GOT3 (cell line): ENCODE measurements around the gene ATF6.

ENCODE experiments used
- DNase-seq: peaks from one replicate; lab custom pipeline; 2025; ENCODE audit warnings: mixed read lengths; lab: John Stamatoyannopoulos, UW

The ATF6 gene

GRCh38 chr1:161936786-161937185, 170.7 kb downstream of the ATF6 start:
- no peak for DNase-seq

- no peak for DNase-seq
Observed at GRCh38 chr1:161940866-161941591, 174.9 kb downstream of the ATF6 start.

- DNase-seq, result no peak
Observed at GRCh38 chr1:161941726-161942436, 175.8 kb downstream of the ATF6 start.

- DNase-seq, result no peak
Observed at GRCh38 chr1:161943737-161944136, 177.6 kb downstream of the ATF6 start.

- DNase-seq, result no peak
Observed at GRCh38 chr1:161944381-161944780, 178.3 kb downstream of the ATF6 start.

GRCh38 chr1:161945306-161946060, 179.4 kb downstream of the ATF6 start:
- no peak for DNase-seq

- no peak for DNase-seq
Observed at GRCh38 chr1:161946071-161946987, 180.2 kb downstream of the ATF6 start.

GRCh38 chr1:161948435-161948834, 182.3 kb downstream of the ATF6 start:
- no peak for DNase-seq

GRCh38 chr1:161949548-161949947, 183.4 kb downstream of the ATF6 start:
- no peak for DNase-seq

GRCh38 chr1:161950377-161950776, 184.3 kb downstream of the ATF6 start:
- no peak for DNase-seq

GRCh38 chr1:161951646-161952045, 185.5 kb downstream of the ATF6 start:
- DNase-seq, result no peak

GRCh38 chr1:161952607-161953172, 186.6 kb downstream of the ATF6 start:
- DNase-seq, result no peak

- no peak for DNase-seq
Observed at GRCh38 chr1:161953256-161953920, 187.3 kb downstream of the ATF6 start.

- DNase-seq, result no peak
Observed at GRCh38 chr1:161954050-161954449, 187.9 kb downstream of the ATF6 start.

GRCh38 chr1:161954466-161954865, 188.3 kb downstream of the ATF6 start:
- DNase-seq, result no peak

GRCh38 chr1:161955606-161956005, 189.5 kb downstream of the ATF6 start:
- no peak for DNase-seq

GRCh38 chr1:161956097-161956496, 190.0 kb downstream of the ATF6 start:
- no peak for DNase-seq

- DNase-seq, result no peak
Observed at GRCh38 chr1:161956930-161957329, 190.8 kb downstream of the ATF6 start.

- DNase-seq, result no peak
Observed at GRCh38 chr1:161958425-161958824, 192.3 kb downstream of the ATF6 start.

- DNase-seq, result no peak
Observed at GRCh38 chr1:161962091-161962887, 196.2 kb downstream of the ATF6 start.
